Brain microvascular endothelial cell (primary cell): ENCODE data around the gene ARHGEF18.

Experiments used
- DNase-seq: peaks from one replicate; pipeline ENCODE4 v3.0.0-alpha.2; 2020
- H3K27ac ChIP-seq: fragments of 250-450 bp; sonication (Bioruptor Pico); 2 replicates; pipeline ENCODE4 v1.5.1; 2020; ENCODE audit warnings: mild to moderate bottlenecking, moderate library complexity
- H3K27me3 ChIP-seq: fragments of 250-450 bp; sonication (Bioruptor Pico); replicated peaks from 2 replicates; pipeline ENCODE4 v1.5.1; 2020; ENCODE audit warnings: mild to moderate bottlenecking
- H3K36me3 ChIP-seq: fragments of 250-450 bp; sonication (Bioruptor Pico); replicated peaks from 2 replicates; pipeline ENCODE4 v1.5.1; 2020; ENCODE audit warnings: mild to moderate bottlenecking
- H3K4me3 ChIP-seq: 2 replicates; pipeline ENCODE4 v1.5.1; 2011; ENCODE audit warnings: low read depth, mild to moderate bottlenecking, control low read depth, low read length, moderate library complexity
- in situ Hi-C: cut with HindIII; loops from 2 replicates; pipeline ENCODE4 v1.10.0; 2017; ENCODE audit warnings: low sequenced_read_pairs, low pct_ligation_motif_present
- TF ChIP-seq, protein P1 (sequence below): IDR thresholded peaks from 2 replicates; pipeline ENCODE4 v1.5.1; 2011; ENCODE audit warnings: low read depth, mild to moderate bottlenecking, moderate library complexity, low read length, control low read depth, inconsistent platforms; ENCODE audit errors: missing control alignments

Gene ARHGEF18

DNA sequence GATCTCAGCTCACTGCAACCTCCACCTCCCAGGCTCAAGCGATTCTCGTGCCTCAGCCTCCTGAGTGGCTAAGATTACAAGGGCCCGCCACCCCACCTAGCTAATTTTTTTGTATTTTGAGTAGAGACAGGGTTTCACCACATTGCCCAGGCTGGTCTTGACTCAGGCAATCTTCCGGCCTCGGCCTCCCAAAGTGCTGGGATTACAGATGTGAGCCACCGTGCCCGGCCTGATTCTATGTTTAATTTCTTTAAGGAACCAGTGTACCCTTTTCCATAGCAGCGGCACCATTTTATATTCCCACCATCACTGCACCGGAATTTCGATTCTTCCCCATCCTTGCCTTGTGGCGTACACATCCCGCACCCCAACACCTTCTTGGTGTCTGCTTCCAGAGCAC, 36.8 kb upstream of the ARHGEF18 start:
- Histone ChIP-seq H3K4me3 (no peak overlapping the region), H3K36me3 (no peaks in the 10 kb centered on the region), H3K27me3 (no peaks in the 10 kb centered on the region), H3K27ac (no peak overlapping the region)
- TF ChIP-seq, protein P1, sequence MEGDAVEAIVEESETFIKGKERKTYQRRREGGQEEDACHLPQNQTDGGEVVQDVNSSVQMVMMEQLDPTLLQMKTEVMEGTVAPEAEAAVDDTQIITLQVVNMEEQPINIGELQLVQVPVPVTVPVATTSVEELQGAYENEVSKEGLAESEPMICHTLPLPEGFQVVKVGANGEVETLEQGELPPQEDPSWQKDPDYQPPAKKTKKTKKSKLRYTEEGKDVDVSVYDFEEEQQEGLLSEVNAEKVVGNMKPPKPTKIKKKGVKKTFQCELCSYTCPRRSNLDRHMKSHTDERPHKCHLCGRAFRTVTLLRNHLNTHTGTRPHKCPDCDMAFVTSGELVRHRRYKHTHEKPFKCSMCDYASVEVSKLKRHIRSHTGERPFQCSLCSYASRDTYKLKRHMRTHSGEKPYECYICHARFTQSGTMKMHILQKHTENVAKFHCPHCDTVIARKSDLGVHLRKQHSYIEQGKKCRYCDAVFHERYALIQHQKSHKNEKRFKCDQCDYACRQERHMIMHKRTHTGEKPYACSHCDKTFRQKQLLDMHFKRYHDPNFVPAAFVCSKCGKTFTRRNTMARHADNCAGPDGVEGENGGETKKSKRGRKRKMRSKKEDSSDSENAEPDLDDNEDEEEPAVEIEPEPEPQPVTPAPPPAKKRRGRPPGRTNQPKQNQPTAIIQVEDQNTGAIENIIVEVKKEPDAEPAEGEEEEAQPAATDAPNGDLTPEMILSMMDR: no peak
- no peak for DNase-seq
- in situ Hi-C loops: no loop called here

DNA sequence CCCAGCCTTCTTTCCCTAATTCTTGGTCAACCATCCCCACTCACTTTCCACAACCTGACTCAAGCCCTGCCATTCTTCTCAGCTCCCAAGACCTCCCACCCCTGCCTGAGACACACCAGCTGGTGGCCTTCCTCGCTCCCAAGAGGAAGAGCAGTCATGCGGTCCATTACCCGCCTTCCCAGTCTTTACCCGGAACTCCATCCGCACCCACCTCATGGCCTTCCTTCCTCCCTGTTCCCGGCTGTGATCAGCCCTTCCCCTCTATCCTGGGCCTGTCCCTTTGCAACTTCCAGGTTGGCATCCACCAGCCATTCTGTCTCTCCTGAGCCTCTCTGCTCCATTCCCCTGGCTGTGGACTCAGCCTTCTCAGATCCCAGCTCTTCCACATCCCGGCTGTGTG, 35.9 kb upstream of the ARHGEF18 start:
- in situ Hi-C loops: no loop called here
- TF ChIP-seq, protein P1: no peak
- Histone ChIP-seq H3K27ac (no peak overlapping the region), H3K27me3 (no peaks in the 10 kb centered on the region), H3K4me3 (no peak overlapping the region), H3K36me3 (no peaks in the 10 kb centered on the region)
- DNase-seq: no peak

- TF ChIP-seq, protein P1: no peak
- no peak overlapping the region for H3K4me3 ChIP-seq
- no peaks in the 10 kb centered on the region for H3K36me3 ChIP-seq
- in situ Hi-C loops: no loop called here
- no peak overlapping the region for H3K27ac ChIP-seq
- DNase-seq: no peak
- H3K27me3 ChIP-seq: no peaks in the 10 kb centered on the region
Measured at GRCh38 chr19:7318176-7318575, 30.6 kb upstream of the ARHGEF18 start.

DNA sequence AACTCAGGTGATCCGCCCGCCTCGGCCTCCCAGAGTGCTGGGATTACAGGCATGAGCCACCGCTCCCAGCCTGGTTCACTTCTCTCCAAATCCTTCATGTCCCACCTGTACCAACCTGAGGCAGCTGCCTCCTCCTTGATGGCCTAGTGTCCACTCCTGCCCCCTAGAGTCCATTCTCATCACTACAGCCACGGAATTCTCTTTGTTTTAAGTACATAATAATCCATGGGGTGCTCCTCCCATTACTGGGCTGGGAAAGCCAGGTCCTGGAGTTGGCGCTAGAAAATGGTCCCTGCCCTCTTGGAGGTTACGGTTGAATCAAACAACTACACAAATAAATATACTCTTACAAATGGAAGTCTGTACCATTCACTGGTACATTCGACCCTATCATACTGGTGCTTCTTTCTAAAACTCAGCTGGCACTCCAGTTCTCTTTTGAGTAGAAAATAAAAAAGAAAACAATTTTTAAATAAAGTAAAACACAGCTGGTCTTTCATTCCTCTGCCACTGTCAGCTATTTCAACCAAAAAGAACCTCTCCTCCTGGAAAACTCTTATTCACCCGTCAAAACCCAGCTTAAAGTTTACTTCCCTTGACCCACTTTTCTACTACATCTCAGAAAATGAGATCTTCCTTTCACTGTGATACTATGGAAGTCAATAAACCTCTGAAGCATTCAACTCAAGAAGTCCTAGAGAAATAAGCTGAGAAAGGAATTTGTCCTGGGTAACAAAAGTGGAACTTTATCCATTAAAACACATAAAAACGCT, 22.4 kb upstream of the ARHGEF18 start:
- Histone ChIP-seq H3K27ac (no peak overlapping the region), H3K27me3 (no peaks in the 10 kb centered on the region), H3K36me3 (no peaks in the 10 kb centered on the region), H3K4me3 (no peak overlapping the region)
- in situ Hi-C loops: no loop called here
- DNase-seq: peak; percentile 10
- TF ChIP-seq, protein P1: peak; percentile 44

DNA sequence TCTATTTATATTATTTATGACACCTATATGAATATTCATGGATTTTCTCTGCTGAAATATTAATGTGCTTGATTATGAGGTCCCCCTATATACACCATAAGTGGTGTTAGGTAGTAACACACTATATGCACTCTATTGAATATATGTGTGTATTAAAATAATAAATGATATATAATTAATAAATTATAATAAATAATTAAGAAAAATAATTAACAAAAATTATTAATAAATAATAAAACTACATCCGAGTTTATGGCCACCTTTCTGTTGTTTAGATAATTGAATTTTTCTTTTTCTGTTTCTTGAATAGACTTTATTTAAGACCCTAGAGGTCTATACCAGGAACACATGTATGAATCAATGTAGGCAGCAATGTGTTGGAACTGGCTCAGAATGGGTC, 20.9 kb upstream of the ARHGEF18 start:
- Histone ChIP-seq H3K27ac (no peak overlapping the region), H3K27me3 (no peaks in the 10 kb centered on the region), H3K36me3 (no peaks in the 10 kb centered on the region), H3K4me3 (no peak overlapping the region)
- in situ Hi-C loops: no loop called here
- TF ChIP-seq, protein P1: no peak
- no peak for DNase-seq

GRCh38 chr19:7328647-7329046, 20.1 kb upstream of the ARHGEF18 start:
- TF ChIP-seq, protein P1: no peak
- no peak overlapping the region for H3K27ac ChIP-seq
- H3K27me3 ChIP-seq: no peaks in the 10 kb centered on the region
- DNase-seq: no peak
- in situ Hi-C loops: no loop called here
- no peaks in the 10 kb centered on the region for H3K36me3 ChIP-seq
- H3K4me3 ChIP-seq: no peak overlapping the region
